OCI-LY1 (cell line): ENCODE measurements around the gene MAN2B2.

Experiments used
- EZH2 ChIP-seq: fragments of 200-600 bp; sonication (generic), shearing (Covaris generic); IDR thresholded peaks from 2 replicates; pipeline ENCODE4 v1.8.0; 2017; ENCODE audit warnings: borderline replicate concordance, mixed run types, mild to moderate bottlenecking, antibody characterized with exemption, low read length, moderate library complexity, mixed read lengths
- TF ChIP-seq, protein P1 (sequence below): fragments of 200-600 bp; sonication (generic), shearing (Covaris generic); IDR thresholded peaks from 2 replicates; pipeline ENCODE4 v1.5.1; 2017; ENCODE audit warnings: mild to moderate bottlenecking, antibody characterized with exemption, low read length, moderate library complexity, mixed read lengths

DNA sequence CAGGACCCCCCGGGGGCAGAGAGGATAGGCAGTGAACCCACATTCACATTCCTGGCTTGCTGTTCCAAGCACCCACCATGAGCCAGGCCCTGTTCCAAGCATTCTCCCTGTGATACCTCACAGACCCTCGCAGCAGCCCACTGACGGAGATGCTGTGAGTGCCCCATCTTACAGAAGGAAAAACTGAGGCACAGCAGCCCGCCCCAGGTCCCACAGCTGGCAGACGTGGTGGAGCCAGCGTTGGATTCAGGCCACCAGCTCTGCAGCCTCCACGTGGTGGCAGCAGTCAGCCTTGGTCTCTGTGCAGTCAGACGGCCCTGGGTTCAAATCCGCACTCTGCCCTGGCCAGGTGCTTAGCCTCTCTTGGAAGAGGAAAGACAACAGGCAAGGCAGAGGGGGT, 16.8 kb downstream of the MAN2B2 start:
- TF ChIP-seq, protein P1, sequence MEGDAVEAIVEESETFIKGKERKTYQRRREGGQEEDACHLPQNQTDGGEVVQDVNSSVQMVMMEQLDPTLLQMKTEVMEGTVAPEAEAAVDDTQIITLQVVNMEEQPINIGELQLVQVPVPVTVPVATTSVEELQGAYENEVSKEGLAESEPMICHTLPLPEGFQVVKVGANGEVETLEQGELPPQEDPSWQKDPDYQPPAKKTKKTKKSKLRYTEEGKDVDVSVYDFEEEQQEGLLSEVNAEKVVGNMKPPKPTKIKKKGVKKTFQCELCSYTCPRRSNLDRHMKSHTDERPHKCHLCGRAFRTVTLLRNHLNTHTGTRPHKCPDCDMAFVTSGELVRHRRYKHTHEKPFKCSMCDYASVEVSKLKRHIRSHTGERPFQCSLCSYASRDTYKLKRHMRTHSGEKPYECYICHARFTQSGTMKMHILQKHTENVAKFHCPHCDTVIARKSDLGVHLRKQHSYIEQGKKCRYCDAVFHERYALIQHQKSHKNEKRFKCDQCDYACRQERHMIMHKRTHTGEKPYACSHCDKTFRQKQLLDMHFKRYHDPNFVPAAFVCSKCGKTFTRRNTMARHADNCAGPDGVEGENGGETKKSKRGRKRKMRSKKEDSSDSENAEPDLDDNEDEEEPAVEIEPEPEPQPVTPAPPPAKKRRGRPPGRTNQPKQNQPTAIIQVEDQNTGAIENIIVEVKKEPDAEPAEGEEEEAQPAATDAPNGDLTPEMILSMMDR = peak; percentile 52; the same call in 1 of the 2 replicates
- no peak for TF ChIP-seq EZH2
